Naive thymus-derived CD8-positive, alpha-beta T cell (primary cell): ENCODE results near the gene SNX1. TPM values are rescaled to one million over a fixed set of nuclear protein-coding genes. Genes with fewer than 3 reads are reported as not detected.

Experiments
- ATAC-seq, 2 donors: fragments of 150-1000 bp; cut with Tn5 transposase in 1 of 2; sonication (Bioruptor Pico), chemical (Tn5 transposase) in 1 of 2; 1 replicate in 1 of 2; 2 replicates in 1 of 2; pipeline ENCODE4 v1.10.0; 2021; ENCODE audit warnings: mild to moderate bottlenecking in 2 of 2, moderate library complexity in 2 of 2
- POLR2A ChIA-PET: fragments of 350-600 bp; sonication (Branson Sonifier 250); formaldehyde crosslinking; loops from one replicate; lab custom pipeline; 2021; ENCODE audit warnings: antibody characterized with exemption; lab: Charles Lee
- DNase-seq, 10 donors: peaks; one replicate each; pipeline versions ENCODE4 v3.0.0 to v3.0.0-alpha.2; 2020 to 2022
- H3K27ac Mint-ChIP-seq, 10 donors: one replicate each; pipeline ENCODE4 v1.8.0; 2020 to 2022; ENCODE audit warnings: mild to moderate bottlenecking in 10 of 10, mixed read lengths in 10 of 10, moderate library complexity in 4 of 10, inconsistent platforms in 1 of 10
- H3K27me3 Mint-ChIP-seq, 5 donors: one replicate each; pipeline ENCODE4 v1.8.0; 2021 to 2022; ENCODE audit warnings: mixed read lengths in 5 of 5
- H3K36me3 Mint-ChIP-seq, 3 donors: one replicate each; pipeline ENCODE4 v1.8.0; 2020 to 2022; ENCODE audit warnings: mixed read lengths in 3 of 3, mild to moderate bottlenecking in 2 of 3, inconsistent platforms in 1 of 3
- H3K4me1 Mint-ChIP-seq, 4 donors: one replicate each; pipeline ENCODE4 v1.8.0; 2021 to 2022; ENCODE audit warnings: mixed read lengths in 4 of 4
- H3K4me3 Mint-ChIP-seq, 10 donors: one replicate each; pipeline ENCODE4 v1.8.0; 2020 to 2022; ENCODE audit warnings: mild to moderate bottlenecking in 10 of 10, mixed read lengths in 10 of 10, moderate library complexity in 6 of 10, inconsistent platforms in 1 of 10
- H3K9me3 Mint-ChIP-seq, 9 donors: one replicate each; pipeline ENCODE4 v1.8.0; 2020 to 2022; ENCODE audit warnings: mixed read lengths in 9 of 9, mild to moderate bottlenecking in 3 of 9, inconsistent platforms in 1 of 9, moderate library complexity in 1 of 9
- polyA plus RNA-seq, 3 donors: library from polyadenylated mRNA; unstranded; fragments of 300-500 nt; fragmentation: Illumina TruSeq; gene quantifications; one replicate each; pipeline ENCODE4 v1.2.3, GENCODE V29; 2021
- total RNA-seq, 8 experiments: library from RNA in 2 of 8; stranded (reverse) in 2 of 8; gene quantifications; one replicate each; pipeline ENCODE4 v1.2.3 and lab custom pipeline; 2021 to 2026

Gene SNX1
- total and polyA plus RNA-seq, 5 experiments from 2014 or later, result 42.7 to 143 (median 72.6) TPM

DNA sequence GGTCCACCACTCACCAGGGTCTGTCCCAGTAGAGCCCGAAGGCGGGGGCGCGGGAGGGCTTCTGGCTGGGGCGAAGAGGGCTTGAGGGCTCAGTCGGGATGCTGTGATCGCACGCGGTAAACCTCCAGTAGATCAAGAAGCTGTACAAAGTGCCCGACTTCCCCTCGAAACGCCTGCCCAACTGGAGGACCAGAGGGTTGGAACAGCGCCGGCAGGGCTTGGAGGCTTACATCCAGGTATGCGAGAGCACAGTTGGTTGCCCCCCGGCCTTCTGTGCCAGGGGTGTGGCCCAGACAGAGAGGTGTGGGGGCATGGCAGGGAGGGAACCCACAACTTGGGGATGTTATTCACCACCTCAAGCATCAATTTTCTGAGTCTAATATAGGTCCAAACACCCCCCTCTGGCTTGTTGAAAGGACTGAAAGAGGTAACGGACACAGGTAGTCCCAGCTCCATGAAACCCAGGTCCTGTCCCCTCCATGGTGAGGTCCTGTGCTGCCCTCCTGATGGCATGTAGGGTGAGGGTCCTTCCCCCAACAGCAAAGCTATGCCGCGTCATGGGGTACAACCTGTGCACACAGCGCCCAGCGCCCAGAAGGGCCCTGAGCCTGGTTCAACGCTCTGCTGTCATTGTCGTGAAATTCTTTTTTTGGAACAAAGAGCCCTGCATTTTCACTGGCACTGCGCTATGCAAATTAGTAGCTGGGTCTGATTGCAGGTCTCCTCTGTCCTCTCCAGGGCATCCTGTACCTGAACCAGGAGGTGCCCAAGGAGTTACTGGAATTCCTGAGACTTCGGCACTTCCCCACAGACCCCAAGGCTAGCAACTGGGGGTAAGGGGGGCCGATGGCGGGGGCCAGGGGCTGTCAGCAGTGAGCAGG, 57.0 kb downstream of the SNX1 start:
- H3K9me3 Mint-ChIP-seq, result no peaks in the 10 kb centered on the region
- peaks cover 14 to 48% (median 40%) of the 10 kb centered on the region in 4 donors for H3K4me1 Mint-ChIP-seq
- peaks cover 0 to 32% (median 3%) of the 10 kb centered on the region in 3 donors for H3K36me3 Mint-ChIP-seq
- peak overlapping the region; percentile 58 to 92 (median 80) for H3K4me3 Mint-ChIP-seq
- peak overlapping the region in 4 of 10 donors; percentile 40 to 80 (median 60) for H3K27ac Mint-ChIP-seq
- POLR2A ChIA-PET, result interaction anchor here (0.5 to 3.0 kb wide), 6 partner anchors 8 to 1281 kb away, joined by 3 to 38 read pairs (median 6); partner anchors contain the start of genes CIAO2A, PPIB and SNX1
- peak in 3 of 10 donors; percentile 22 to 29 (median 27) for DNase-seq
- H3K27me3 Mint-ChIP-seq, result peaks cover 0 to 10% (median 1%) of the 10 kb centered on the region in 5 donors
- peak in 1 of 2 donors; percentile 13 for ATAC-seq

DNA sequence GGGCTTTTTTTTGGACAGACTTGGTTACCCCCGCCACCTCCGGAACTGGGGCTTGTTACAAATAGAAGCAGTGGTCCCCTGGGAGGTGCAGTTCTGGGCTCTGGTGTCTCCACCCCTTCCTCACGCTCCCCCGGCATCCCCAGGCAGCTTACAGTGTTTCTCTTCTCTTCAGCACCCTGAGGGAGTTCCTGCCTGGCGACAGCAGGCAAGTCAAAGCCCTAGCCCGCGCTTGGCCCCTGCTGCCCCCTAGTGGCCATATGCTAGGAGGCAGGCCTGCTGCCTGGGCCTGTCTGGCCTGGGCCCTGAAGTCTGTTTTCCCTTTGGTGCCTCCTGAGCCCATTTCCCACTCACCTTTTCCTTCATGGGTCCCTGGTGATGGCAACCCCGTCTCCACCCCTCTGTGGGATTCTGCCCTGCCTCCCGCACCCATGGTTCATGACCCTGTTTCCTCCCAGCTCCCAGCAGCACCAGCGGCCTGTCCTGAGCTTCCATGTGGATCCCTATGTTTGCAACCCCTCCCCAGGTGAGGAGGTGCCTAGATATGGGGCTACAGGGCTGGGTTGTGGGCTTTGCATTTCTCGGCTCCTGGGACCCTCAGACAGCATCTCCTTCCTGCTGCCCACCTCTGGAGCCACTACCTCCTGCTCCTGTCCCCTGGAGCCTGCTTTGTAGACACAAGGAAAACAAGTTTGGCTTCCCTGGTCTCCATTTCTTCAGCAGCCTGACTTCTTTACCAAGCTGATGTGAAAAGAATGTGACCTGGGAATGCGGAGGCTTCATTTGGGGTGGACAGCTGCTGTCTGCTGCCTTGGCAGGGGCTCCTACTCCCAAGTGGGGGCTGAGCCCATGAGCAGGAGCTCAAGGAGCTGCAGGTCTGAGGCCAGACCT, 57.9 kb downstream of the SNX1 start:
- peak; percentile 78 to 93 (median 90) for DNase-seq
- peaks cover 20 to 54% (median 49%) of the 10 kb centered on the region in 4 donors for H3K4me1 Mint-ChIP-seq
- POLR2A ChIA-PET, result interaction anchor here (0.5 to 3.0 kb wide), 6 partner anchors 9 to 1282 kb away, joined by 3 to 38 read pairs (median 6); partner anchors contain the start of genes CIAO2A, PPIB and SNX1
- H3K4me3 Mint-ChIP-seq, result peak overlapping the region; percentile 51 to 92 (median 82)
- H3K9me3 Mint-ChIP-seq, result no peaks in the 10 kb centered on the region
- peaks cover 0 to 10% (median 1%) of the 10 kb centered on the region in 5 donors for H3K27me3 Mint-ChIP-seq
- ATAC-seq, result peak; percentile 85 to 94
- peaks cover 0 to 42% (median 6%) of the 10 kb centered on the region in 3 donors for H3K36me3 Mint-ChIP-seq
- peak overlapping the region in 8 of 10 donors; percentile 25 to 92 (median 68) for H3K27ac Mint-ChIP-seq

DNA sequence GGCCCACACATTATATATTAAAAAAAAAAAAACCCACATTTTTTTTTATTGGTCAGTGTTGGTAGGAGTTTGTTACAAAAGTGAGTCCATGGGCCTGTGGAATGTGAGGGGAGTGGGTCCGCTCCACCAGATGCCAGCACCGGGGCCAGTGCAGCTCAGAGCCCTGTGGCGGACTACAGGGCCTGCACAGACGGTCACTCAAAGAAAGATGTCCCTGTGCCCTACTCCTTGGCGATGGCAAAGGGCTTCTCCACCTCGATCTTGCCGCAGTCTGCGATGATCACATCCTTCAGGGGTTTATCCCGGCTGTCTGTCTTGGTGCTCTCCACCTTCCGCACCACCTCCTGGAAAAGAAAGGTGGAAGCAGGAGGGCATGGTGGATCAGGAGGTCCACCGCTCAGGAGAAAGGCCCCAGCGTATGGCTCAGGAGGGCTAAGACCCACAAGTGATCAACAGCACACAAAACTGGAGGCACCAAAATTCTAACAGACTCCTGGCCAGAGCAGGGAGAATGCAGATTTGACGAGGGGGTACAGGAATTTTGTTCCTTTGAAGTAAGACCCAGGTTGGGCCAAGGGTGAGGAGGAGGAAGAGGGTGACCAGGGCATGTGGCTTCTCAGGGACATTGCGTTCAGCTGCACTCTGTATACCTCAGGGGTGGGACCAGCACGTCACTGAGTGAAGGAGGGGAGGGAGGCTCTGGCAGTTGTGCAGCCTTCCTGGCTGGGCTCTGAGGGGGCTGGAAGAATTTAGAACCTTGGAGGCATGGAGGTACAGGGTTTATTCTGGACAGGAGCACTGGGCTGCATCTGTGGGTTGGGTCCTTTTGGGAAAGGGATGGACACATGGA, 60.2 kb downstream of the SNX1 start:
- ATAC-seq, result no peak
- H3K4me1 Mint-ChIP-seq, result peaks cover 21 to 53% (median 47%) of the 10 kb centered on the region in 4 donors
- POLR2A ChIA-PET, result interaction anchor here (0.7 kb wide), 2 partner anchors 203 to 481 kb away, joined by 3 to 4 read pairs; no protein-coding TSS in a partner anchor
- peaks cover 6 to 59% (median 12%) of the 10 kb centered on the region in 3 donors for H3K36me3 Mint-ChIP-seq
- no peaks in the 10 kb centered on the region for H3K9me3 Mint-ChIP-seq
- no peak for DNase-seq
- peaks cover 0 to 7% (median under 1%) of the 10 kb centered on the region in 5 donors for H3K27me3 Mint-ChIP-seq
- peak overlapping the region in 1 of 10 donors; percentile 48 for H3K4me3 Mint-ChIP-seq
- peak overlapping the region in 5 of 10 donors; percentile 29 to 55 (median 51) for H3K27ac Mint-ChIP-seq

DNA sequence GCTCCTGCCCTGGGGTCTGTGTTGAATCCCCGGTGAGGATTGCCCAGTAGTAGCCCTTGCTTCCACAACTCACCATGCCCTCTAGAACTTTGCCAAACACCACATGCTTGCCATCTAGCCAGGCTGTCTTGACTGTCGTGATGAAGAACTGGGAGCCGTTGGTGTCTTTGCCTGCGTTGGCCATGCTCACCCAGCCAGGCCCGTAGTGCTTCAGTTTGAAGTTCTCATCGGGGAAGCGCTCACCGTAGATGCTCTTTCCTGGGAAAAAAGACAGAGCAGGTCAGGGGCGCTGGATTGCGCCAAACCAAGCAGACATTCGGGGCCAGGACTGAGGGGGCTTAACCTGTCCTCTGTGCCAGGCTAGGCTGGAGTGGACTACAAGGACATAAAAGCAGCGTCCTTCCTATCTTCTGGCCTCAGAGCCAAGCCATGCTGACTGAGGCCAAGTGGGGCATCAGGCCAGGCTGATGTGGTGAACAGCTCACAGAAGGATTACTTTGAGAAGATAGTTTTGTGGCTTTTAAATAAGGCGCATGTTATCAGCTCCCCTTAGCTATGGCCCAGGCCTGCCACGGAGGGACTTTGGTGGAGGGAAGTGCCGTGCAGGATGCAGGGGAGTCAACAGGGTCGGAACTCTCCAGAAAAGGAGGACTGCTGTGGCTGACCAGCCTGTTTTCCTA, 61.0 kb downstream of the SNX1 start:
- Mint-ChIP-seq H3K27ac (peak overlapping the region in 4 of 10 donors; percentile 31 to 82 (median 52)), H3K36me3 (peaks cover 6 to 59% (median 12%) of the 10 kb centered on the region in 3 donors), H3K27me3 (peaks cover 0 to 6% (median 0%) of the 10 kb centered on the region in 5 donors), H3K9me3 (no peaks in the 10 kb centered on the region), H3K4me1 (peaks cover 20 to 55% (median 47%) of the 10 kb centered on the region in 4 donors), H3K4me3 (peak overlapping the region in 2 of 10 donors; percentile 18 to 52)
- POLR2A ChIA-PET, result no interaction called here
- ATAC-seq (no peak), DNase-seq (no peak)

DNA sequence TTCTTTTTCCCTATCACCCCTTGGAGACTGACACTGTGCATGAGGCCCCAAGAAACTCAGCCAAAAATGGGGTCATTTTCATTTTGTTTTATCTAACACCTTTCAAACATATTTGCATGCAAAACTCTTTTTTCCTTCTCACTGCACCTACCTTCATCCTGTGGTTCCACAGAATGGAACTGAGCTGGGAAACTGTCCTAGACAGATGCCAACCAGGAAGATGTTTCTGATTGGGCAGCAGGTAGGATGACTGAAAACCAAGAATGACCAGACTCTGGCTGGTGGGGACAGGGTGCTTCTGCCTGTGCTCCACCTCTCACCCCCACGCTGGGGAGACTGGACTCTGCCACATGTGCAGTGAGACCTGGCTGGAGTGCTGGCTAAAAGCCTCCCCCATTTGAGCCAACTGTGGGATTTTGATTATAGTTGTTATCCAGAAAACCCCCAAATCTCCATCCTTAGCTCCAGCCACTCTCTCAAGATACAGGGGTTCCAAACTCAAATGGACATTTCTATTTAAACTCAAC, 61.9 kb downstream of the SNX1 start:
- Mint-ChIP-seq H3K4me3 (no peak overlapping the region), H3K27ac (peak overlapping the region in 7 of 10 donors; percentile 22 to 82 (median 77)), H3K9me3 (no peaks in the 10 kb centered on the region), H3K4me1 (peaks cover 20 to 58% (median 49%) of the 10 kb centered on the region in 4 donors), H3K36me3 (peaks cover 6 to 63% (median 12%) of the 10 kb centered on the region in 3 donors), H3K27me3 (peaks cover 0 to 3% (median 0%) of the 10 kb centered on the region in 5 donors)
- ATAC-seq (no peak), DNase-seq (no peak)
- POLR2A ChIA-PET, result no interaction called here

DNA sequence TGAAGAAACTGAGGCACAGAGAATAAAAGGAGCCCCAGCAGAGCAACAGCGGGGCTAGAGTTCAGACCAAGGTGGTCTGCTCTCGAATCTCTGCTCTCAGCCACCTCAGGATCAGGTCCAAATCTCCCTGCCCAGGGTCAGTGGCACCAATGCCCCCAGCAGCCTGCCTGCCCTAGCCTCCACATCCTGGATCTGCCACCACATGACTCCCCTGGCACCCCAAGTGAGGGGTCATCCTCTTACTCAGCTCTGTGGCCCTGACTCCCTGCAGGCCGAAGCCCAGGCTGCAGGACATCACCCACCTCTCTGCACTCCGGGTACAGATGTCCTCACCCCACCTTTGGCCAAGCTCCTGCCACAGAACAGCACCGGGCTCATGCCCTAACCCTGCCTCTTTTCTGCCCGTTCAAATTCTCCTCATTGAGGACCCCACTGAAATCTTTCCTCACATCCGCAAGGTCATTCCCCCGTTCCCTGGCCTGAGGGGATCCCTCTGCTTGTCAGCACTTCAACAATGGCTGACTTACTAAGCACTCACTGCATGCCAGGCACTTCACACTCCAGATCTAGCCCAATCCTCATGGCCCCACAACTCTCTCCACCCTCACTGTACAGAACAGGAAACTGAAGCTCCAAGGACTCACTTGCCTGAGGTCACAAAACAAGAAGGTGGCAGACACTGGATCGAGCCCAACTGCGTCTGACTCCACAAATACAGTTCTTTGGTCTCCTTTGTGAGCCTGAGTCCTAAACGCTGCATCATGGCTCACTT, 62.8 kb downstream of the SNX1 start:
- Mint-ChIP-seq H3K36me3 (peaks cover 6 to 63% (median 12%) of the 10 kb centered on the region in 3 donors), H3K4me1 (peaks cover 21 to 54% (median 44%) of the 10 kb centered on the region in 4 donors), H3K27ac (peak overlapping the region; percentile 24 to 91 (median 70)), H3K9me3 (no peaks in the 10 kb centered on the region), H3K27me3 (no peaks in the 10 kb centered on the region), H3K4me3 (peak overlapping the region in 4 of 10 donors; percentile 10 to 27 (median 21))
- DNase-seq (no peak), ATAC-seq (no peak)
- POLR2A ChIA-PET, result interaction anchor here (0.6 kb wide), 1 partner anchor 243 kb away, joined by 3 read pairs; no protein-coding TSS in a partner anchor

DNA sequence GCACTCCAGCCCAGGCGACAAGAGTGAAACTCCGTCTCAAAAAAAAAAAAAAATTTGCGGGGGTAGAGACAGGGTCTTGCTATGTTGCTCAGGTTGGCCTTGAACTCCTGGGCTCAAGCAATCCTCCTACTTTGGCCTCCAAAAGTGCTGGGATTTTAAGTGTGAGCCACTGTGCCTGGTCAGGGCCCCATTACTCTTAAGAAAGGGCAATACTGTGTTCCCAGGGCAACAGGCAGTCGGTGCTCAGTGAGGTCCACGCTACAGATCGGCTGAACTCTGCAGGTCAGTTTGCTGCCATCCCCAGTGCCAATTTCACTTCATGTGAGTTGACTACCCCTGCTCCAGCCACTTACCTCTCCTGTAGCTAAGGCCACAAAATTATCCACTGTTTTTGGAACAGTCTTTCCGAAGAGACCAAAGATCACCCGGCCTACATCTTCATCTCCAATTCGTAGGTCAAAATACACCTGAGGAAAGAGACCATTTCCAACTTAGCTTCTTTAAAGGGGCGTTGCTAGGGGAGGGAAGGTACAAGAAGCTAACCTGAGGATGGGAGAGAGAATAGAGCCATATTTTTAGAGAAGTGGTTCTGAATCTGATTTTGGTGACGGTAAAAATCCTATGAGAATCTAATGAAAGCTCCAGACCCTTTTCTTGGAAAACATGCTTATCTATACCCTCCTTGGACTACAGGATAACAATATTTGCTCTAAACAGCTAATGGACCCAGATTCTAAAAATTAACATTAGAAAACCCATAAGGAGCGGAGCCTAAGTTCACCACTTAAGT, 66.1 kb downstream of the SNX1 start:
- H3K4me3 Mint-ChIP-seq, result peak overlapping the region; percentile 83 to 98 (median 86)
- peaks cover 6 to 40% (median 9%) of the 10 kb centered on the region in 3 donors for H3K36me3 Mint-ChIP-seq
- peak overlapping the region; percentile 78 to 99 (median 92) for H3K27ac Mint-ChIP-seq
- DNase-seq (no peak), ATAC-seq (no peak)
- no peaks in the 10 kb centered on the region for H3K27me3 Mint-ChIP-seq
- POLR2A ChIA-PET, result interaction anchor here (0.9 to 3.8 kb wide), 10 partner anchors 8 to 732 kb away, joined by 3 to 38 read pairs (median 11); partner anchors contain the start of genes CIAO2A, SNX1, SNX22 and TRIP4
- no peaks in the 10 kb centered on the region for H3K9me3 Mint-ChIP-seq
- peaks cover 23 to 54% (median 46%) of the 10 kb centered on the region in 4 donors for H3K4me1 Mint-ChIP-seq

DNA sequence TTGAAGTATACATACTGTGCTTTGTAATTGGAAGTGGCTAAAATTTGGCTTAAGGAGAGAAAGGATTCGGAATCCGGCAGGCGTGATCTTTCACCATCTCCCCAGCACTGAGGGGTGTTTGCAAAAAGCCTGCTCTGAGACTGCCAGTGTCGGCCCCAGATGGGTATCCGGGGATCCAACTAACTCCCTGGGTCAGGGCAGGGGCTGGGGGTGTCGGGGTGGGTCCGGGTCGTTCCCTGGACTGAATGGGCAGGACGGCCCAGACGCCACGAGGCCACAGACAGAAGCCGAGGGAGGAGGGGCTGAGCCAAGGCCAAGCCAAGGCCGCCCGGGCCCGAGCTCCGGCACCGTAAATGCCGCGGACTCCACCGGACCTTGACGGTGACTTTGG, 66.7 kb downstream of the SNX1 start:
- POLR2A ChIA-PET, result interaction anchor here (0.7 to 3.8 kb wide), 11 partner anchors 9 to 732 kb away, joined by 3 to 38 read pairs (median 9); partner anchors contain the start of genes CIAO2A, SNX1, SNX22 and TRIP4
- Mint-ChIP-seq H3K36me3 (peaks cover 6 to 34% (median 9%) of the 10 kb centered on the region in 3 donors), H3K4me1 (peaks cover 23 to 52% (median 45%) of the 10 kb centered on the region in 4 donors), H3K9me3 (no peaks in the 10 kb centered on the region), H3K27ac (peak overlapping the region; percentile 80 to 99 (median 92)), H3K4me3 (peak overlapping the region; percentile 83 to 98 (median 86)), H3K27me3 (no peaks in the 10 kb centered on the region)
- ATAC-seq (peak in 1 of 2 donors; percentile 7), DNase-seq (no peak)
